Skeletal muscle tissue (tissue), 4 donors: ENCODE data around the gene UGT1A1. TPM values are rescaled to one million over a fixed set of nuclear protein-coding genes. Genes with fewer than 3 reads are reported as not detected.
"Not testable (repeated sequence)": the region's sequence is repeated elsewhere in the genome, so short reads cannot be mapped to it uniquely, and the experiment has no call there.

Source experiments
- H3K27ac ChIP-seq: one replicate; pipeline ENCODE4 v1.7.0; 2013; ENCODE audit warnings: mild to moderate bottlenecking, low read depth, low read length, inconsistent platforms
- H3K27me3 ChIP-seq, 3 donors: one replicate each; pipeline ENCODE4 v1.7.0; 2013; ENCODE audit warnings: low read length in 3 of 3; ENCODE audit not compliant: control insufficient read depth in 3 of 3, insufficient read depth in 3 of 3
- H3K36me3 ChIP-seq, 3 donors: one replicate each; pipeline ENCODE4 v1.7.0; 2013; ENCODE audit warnings: low read length in 3 of 3; ENCODE audit not compliant: control insufficient read depth in 3 of 3, insufficient read depth in 3 of 3
- H3K4me1 ChIP-seq, 3 donors: one replicate each; pipeline ENCODE4 v1.7.0; 2013; ENCODE audit warnings: low read length in 3 of 3, mild to moderate bottlenecking in 3 of 3; ENCODE audit not compliant: control insufficient read depth in 3 of 3, insufficient read depth in 3 of 3
- H3K4me3 ChIP-seq, 3 donors: one replicate each; pipeline ENCODE4 v1.7.0; 2013; ENCODE audit warnings: low read length in 3 of 3
- H3K9ac ChIP-seq, 3 donors: one replicate each; pipeline ENCODE4 v1.7.0; 2013; ENCODE audit warnings: low read length in 3 of 3, mild to moderate bottlenecking in 3 of 3, moderate library complexity in 2 of 3, low read depth in 1 of 3
- H3K9me3 ChIP-seq, 3 donors: one replicate each; pipeline ENCODE4 v1.7.0; 2013; ENCODE audit warnings: low read length in 3 of 3; ENCODE audit not compliant: control insufficient read depth in 3 of 3
- total RNA-seq: library from RNA; depleted of rRNA; stranded (reverse); fragments of >200 nt; gene quantifications from one replicate; pipeline ENCODE4 v1.2.3, GENCODE V29; 2014
- donor health status: Osteomylitis.

UGT1A1 gene
- total RNA-seq, 1 donor from 2014 or later: not detected

- Histone ChIP-seq H3K36me3 (no peaks in the 10 kb centered on the region), H3K27ac (no peak overlapping the region), H3K4me3 (no peak overlapping the region), H3K4me1 (no peaks in the 10 kb centered on the region), H3K9ac (no peak overlapping the region), H3K27me3 (peaks cover 0 to 10% (median 0%) of the 10 kb centered on the region in 3 donors), H3K9me3 (no peaks in the 10 kb centered on the region)
Observed at GRCh38 chr2:233743464-233744259, 16.4 kb upstream of the UGT1A1 start.

- H3K27me3 ChIP-seq: peaks cover 0 to 10% (median 0%) of the 10 kb centered on the region in 3 donors
- no peak overlapping the region for H3K4me3 ChIP-seq
- no peaks in the 10 kb centered on the region for H3K36me3 ChIP-seq
- no peaks in the 10 kb centered on the region for H3K9me3 ChIP-seq
- H3K27ac ChIP-seq: no peak overlapping the region
- no peaks in the 10 kb centered on the region for H3K4me1 ChIP-seq
- H3K9ac ChIP-seq: no peak overlapping the region
Observed at GRCh38 chr2:233745073-233745755, 14.9 kb upstream of the UGT1A1 start.

GRCh38 chr2:233745838-233746237 lies 14.2 kb upstream of the UGT1A1 start:
- H3K4me1 ChIP-seq, H3K4me3 ChIP-seq, H3K27ac ChIP-seq, H3K9ac ChIP-seq, H3K9me3 ChIP-seq, H3K36me3 ChIP-seq: not testable (repeated sequence)
- peaks cover 0 to 10% (median 0%) of the 10 kb centered on the region in 3 donors for H3K27me3 ChIP-seq

- Histone ChIP-seq H3K9me3 (no peaks in the 10 kb centered on the region), H3K27ac (no peak overlapping the region), H3K36me3 (no peaks in the 10 kb centered on the region), H3K4me3 (no peak overlapping the region), H3K27me3 (peaks cover 0 to 3% (median 0%) of the 10 kb centered on the region in 3 donors), H3K4me1 (no peaks in the 10 kb centered on the region), H3K9ac (no peak overlapping the region)
Observed at GRCh38 chr2:233746475-233747282, 13.4 kb upstream of the UGT1A1 start.

GRCh38 chr2:233747283-233747544 lies 12.9 kb upstream of the UGT1A1 start:
- Histone ChIP-seq H3K36me3 (no peaks in the 10 kb centered on the region), H3K9me3 (no peaks in the 10 kb centered on the region)

GRCh38 chr2:233750689-233751088 lies 9.4 kb upstream of the UGT1A1 start:
- H3K27me3 ChIP-seq, H3K9ac ChIP-seq, H3K9me3 ChIP-seq, H3K4me1 ChIP-seq, H3K27ac ChIP-seq, H3K4me3 ChIP-seq, H3K36me3 ChIP-seq: not testable (repeated sequence)

More at GRCh38 chr2:233747283-233747544, 12.9 kb upstream of the UGT1A1 start:
- Histone ChIP-seq H3K27me3 (no peaks in the 10 kb centered on the region), H3K4me1 (no peaks in the 10 kb centered on the region), H3K27ac (no peak overlapping the region), H3K9ac (no peak overlapping the region), H3K4me3 (no peak overlapping the region)

GRCh38 chr2:233751212-233752009 lies 8.7 kb upstream of the UGT1A1 start:
- not testable (repeated sequence) for H3K4me1 ChIP-seq, H3K9me3 ChIP-seq, H3K4me3 ChIP-seq, H3K27me3 ChIP-seq, H3K27ac ChIP-seq, H3K36me3 ChIP-seq, H3K9ac ChIP-seq

- H3K36me3 ChIP-seq: no peaks in the 10 kb centered on the region
- no peaks in the 10 kb centered on the region for H3K4me1 ChIP-seq
- no peak overlapping the region for H3K27ac ChIP-seq
- no peak overlapping the region for H3K9ac ChIP-seq
- no peaks in the 10 kb centered on the region for H3K27me3 ChIP-seq
- no peak overlapping the region for H3K4me3 ChIP-seq
- peaks cover 0 to 3% (median 0%) of the 10 kb centered on the region in 3 donors for H3K9me3 ChIP-seq
Observed at GRCh38 chr2:233754872-233755611, 5.0 kb upstream of the UGT1A1 start.

GRCh38 chr2:233756429-233757081 lies 3.5 kb upstream of the UGT1A1 start:
- H3K36me3 ChIP-seq: no peaks in the 10 kb centered on the region
- H3K27me3 ChIP-seq: no peaks in the 10 kb centered on the region
- no peak overlapping the region for H3K4me3 ChIP-seq
- peaks cover 0 to 3% (median 0%) of the 10 kb centered on the region in 3 donors for H3K9me3 ChIP-seq
- no peak overlapping the region for H3K27ac ChIP-seq
- no peaks in the 10 kb centered on the region for H3K4me1 ChIP-seq
- no peak overlapping the region for H3K9ac ChIP-seq
